ENCODE data around the gene DES. TPM values are rescaled to one million over a fixed set of nuclear protein-coding genes. Genes with fewer than 3 reads are reported as not detected.
"Not testable (repeated sequence)": the region's sequence is repeated elsewhere in the genome, so short reads cannot be mapped to it uniquely, and the experiment has no call there.

DES gene
- total and polyA plus RNA-seq, 8 donors: 8.7 to 101 (median 28.5) TPM

- H3K4me3 ChIP-seq: peak overlapping the region; percentile 17 to 66
- DNase-seq: no peak
- H3K4me1 ChIP-seq: peaks cover 7 to 40% of the 10 kb centered on the region in 2 donors
- ATAC-seq: no peak
- TF ChIP-seq, protein P1, sequence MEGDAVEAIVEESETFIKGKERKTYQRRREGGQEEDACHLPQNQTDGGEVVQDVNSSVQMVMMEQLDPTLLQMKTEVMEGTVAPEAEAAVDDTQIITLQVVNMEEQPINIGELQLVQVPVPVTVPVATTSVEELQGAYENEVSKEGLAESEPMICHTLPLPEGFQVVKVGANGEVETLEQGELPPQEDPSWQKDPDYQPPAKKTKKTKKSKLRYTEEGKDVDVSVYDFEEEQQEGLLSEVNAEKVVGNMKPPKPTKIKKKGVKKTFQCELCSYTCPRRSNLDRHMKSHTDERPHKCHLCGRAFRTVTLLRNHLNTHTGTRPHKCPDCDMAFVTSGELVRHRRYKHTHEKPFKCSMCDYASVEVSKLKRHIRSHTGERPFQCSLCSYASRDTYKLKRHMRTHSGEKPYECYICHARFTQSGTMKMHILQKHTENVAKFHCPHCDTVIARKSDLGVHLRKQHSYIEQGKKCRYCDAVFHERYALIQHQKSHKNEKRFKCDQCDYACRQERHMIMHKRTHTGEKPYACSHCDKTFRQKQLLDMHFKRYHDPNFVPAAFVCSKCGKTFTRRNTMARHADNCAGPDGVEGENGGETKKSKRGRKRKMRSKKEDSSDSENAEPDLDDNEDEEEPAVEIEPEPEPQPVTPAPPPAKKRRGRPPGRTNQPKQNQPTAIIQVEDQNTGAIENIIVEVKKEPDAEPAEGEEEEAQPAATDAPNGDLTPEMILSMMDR (IDR thresholded peaks at IDR 0.05): no peak
- H3K36me3 ChIP-seq: peaks cover 0 to 24% of the 10 kb centered on the region in 2 donors
- peak overlapping the region; percentile 73 to 84 for H3K27ac ChIP-seq
- no peaks in the 10 kb centered on the region for H3K27me3 ChIP-seq
- intact Hi-C loops (cut with DNase I): no loop called here
- no peaks in the 10 kb centered on the region for H3K9me3 ChIP-seq
Measured at GRCh38 chr2:219388907-219389156, 29.3 kb upstream of the DES start.

- intact Hi-C loops (cut with DNase I): no loop called here
- Histone ChIP-seq H3K36me3 (no peaks in the 10 kb centered on the region), H3K4me1 (peaks cover 0 to 7% of the 10 kb centered on the region in 2 donors), H3K27ac (no peak overlapping the region), H3K27me3 (no peaks in the 10 kb centered on the region), H3K9me3 (no peaks in the 10 kb centered on the region), H3K4me3 (no peak overlapping the region)
- ATAC-seq (no peak), DNase-seq (no peak)
- TF ChIP-seq, protein P1 (IDR thresholded peaks at IDR 0.05): no peak
Measured at GRCh38 chr2:219392754-219393153, 25.4 kb upstream of the DES start.

DNA sequence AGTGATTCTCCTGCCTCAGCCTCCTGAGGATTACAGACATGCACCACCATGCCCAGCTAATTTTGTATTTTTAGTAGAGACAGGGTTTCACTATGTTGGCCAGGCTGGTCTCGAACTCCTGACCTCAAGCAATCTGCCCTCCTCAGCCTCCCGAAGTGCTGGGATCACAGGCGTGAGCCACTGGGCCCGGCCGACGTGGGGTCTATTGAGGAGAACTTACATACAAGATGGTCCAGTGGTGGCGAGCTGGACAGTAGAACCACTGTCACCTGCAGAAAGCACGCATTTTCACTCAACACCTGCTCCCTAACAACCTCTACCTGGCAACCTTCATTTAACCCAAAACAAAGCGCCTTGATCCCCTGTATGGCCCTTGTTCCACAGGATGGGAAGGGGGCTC is 23.1 kb upstream of the DES start:
- H3K36me3 ChIP-seq; intact Hi-C loops (cut with DNase I); ATAC-seq; H3K9me3 ChIP-seq; DNase-seq; H3K27ac ChIP-seq; H3K4me3 ChIP-seq; H3K27me3 ChIP-seq; H3K4me1 ChIP-seq: not testable (repeated sequence)

- H3K4me3 ChIP-seq: no peak overlapping the region
- H3K4me1 ChIP-seq: no peaks in the 10 kb centered on the region
- H3K9me3 ChIP-seq: no peaks in the 10 kb centered on the region
Measured at GRCh38 chr2:219395609-219396008, 22.6 kb upstream of the DES start.

GRCh38 chr2:219396863-219397457 is 21.2 kb upstream of the DES start:
- TF ChIP-seq, protein P1 (IDR thresholded peaks at IDR 0.05): no peak
- intact Hi-C loops (cut with DNase I): no loop called here
- DNase-seq: no peak
- Histone ChIP-seq H3K27ac (no peak overlapping the region), H3K27me3 (no peaks in the 10 kb centered on the region), H3K4me3 (no peak overlapping the region), H3K4me1 (no peaks in the 10 kb centered on the region), H3K9me3 (no peaks in the 10 kb centered on the region), H3K36me3 (no peaks in the 10 kb centered on the region)
- ATAC-seq: no peak

More at GRCh38 chr2:219395609-219396008, 22.6 kb upstream of the DES start:
- no peak for ATAC-seq
- Histone ChIP-seq H3K36me3 (no peaks in the 10 kb centered on the region), H3K27ac (no peak overlapping the region), H3K27me3 (no peaks in the 10 kb centered on the region)
- intact Hi-C loops (cut with DNase I): no loop called here
- TF ChIP-seq, protein P1 (IDR thresholded peaks at IDR 0.05): no peak
- DNase-seq: no peak

DNA sequence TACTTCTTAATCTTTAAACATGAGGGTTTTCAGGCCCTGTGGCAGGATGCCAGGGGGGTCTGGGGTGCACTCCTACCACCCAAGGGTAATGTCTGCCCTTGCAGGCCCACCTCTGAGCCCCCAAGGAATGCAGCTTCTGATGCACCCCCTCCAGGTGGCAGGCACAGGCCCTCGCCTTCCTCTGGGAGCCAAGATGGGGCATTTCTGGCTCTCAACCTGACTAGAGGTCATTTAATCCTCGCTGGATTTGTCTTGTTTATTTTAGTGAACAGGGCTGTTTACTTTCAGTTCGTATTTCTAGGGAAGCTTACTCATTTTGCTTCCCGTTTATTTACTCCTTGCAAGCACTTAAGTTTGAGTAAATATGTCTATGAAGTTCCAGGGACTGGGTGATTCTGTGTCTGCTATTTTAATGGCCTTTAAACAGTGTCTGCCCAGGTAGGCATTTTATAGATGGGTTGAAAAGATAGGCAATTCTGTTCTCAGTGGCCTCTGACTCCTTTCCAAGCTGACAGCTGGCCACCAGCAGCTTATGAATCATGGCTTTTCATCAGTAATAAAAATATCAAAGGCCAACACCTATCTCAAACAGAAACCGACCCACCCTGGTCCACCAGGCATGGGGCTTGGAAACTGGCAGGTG is 19.3 kb upstream of the DES start:
- Histone ChIP-seq H3K9me3 (no peaks in the 10 kb centered on the region), H3K4me3 (no peak overlapping the region), H3K27me3 (peaks cover 0 to 4% of the 10 kb centered on the region in 2 donors), H3K36me3 (no peaks in the 10 kb centered on the region), H3K4me1 (no peaks in the 10 kb centered on the region), H3K27ac (no peak overlapping the region)
- DNase-seq: no peak
- TF ChIP-seq, protein P1 (IDR thresholded peaks at IDR 0.05): no peak
- intact Hi-C loops (cut with DNase I): no loop called here
- peak; percentile 33 for ATAC-seq

Data from left lung (tissue), 10 donors.